MM.1S (cell line): ENCODE measurements around the gene PPIB.

Experiments used
- DNase-seq: peaks from one replicate; pipeline ENCODE4 v3.0.0-alpha.2; 2015
- H2AFZ ChIP-seq: fragments of 300-600 bp; sonication (generic); 2 replicates; pipeline ENCODE4 v1.6.0; 2016; ENCODE audit warnings: antibody characterized with exemption, low read length
- H3F3A ChIP-seq: fragments of 300-600 bp; sonication (generic); 2 replicates; pipeline ENCODE4 v1.6.1; 2016; ENCODE audit warnings: mild to moderate bottlenecking, antibody characterized with exemption, low read length, moderate library complexity, mixed read lengths; ENCODE audit not compliant: insufficient read depth
- H3K27ac ChIP-seq: fragments of 300-600 bp; sonication (generic); 2 replicates; pipeline ENCODE4 v1.5.1; 2016; ENCODE audit warnings: mild to moderate bottlenecking, low read length
- H3K27me3 ChIP-seq: fragments of 300-600 bp; sonication (generic); replicated peaks from 2 replicates; pipeline ENCODE4 v1.6.0; 2016; ENCODE audit warnings: low read length; ENCODE audit not compliant: insufficient read depth
- H3K36me3 ChIP-seq: fragments of 300-600 bp; sonication (generic); replicated peaks from 2 replicates; pipeline ENCODE4 v1.6.1; 2016; ENCODE audit warnings: mild to moderate bottlenecking, low read length, mixed read lengths; ENCODE audit not compliant: insufficient read depth
- H3K4me1 ChIP-seq: fragments of 300-600 bp; sonication (generic); 2 replicates; pipeline ENCODE4 v1.6.1; 2016; ENCODE audit warnings: low read length, mixed read lengths
- H3K4me2 ChIP-seq: fragments of 300-600 bp; sonication (generic); 2 replicates; pipeline ENCODE4 v1.6.0; 2016; ENCODE audit warnings: low read depth, low read length
- H3K4me3 ChIP-seq: fragments of 300-600 bp; sonication (generic); 2 replicates; pipeline ENCODE4 v1.5.1; 2016; ENCODE audit warnings: low read length, mixed read lengths
- H3K79me2 ChIP-seq: fragments of 300-600 bp; sonication (generic); 2 replicates; pipeline ENCODE4 v1.6.1; 2016; ENCODE audit warnings: mixed run types, low read length, mixed read lengths
- H3K9ac ChIP-seq: fragments of 300-600 bp; sonication (generic); 2 replicates; pipeline ENCODE4 v1.6.1; 2016; ENCODE audit warnings: low read length, mixed read lengths
- H3K9me2 ChIP-seq: fragments of 300-600 bp; sonication (generic); replicated peaks from 2 replicates; pipeline ENCODE4 v1.6.1; 2016; ENCODE audit warnings: mild to moderate bottlenecking, low read length, mixed read lengths; ENCODE audit not compliant: insufficient read depth
- H3K9me3 ChIP-seq: fragments of 300-600 bp; sonication (generic); replicated peaks from 2 replicates; pipeline ENCODE4 v1.6.1; 2016; ENCODE audit warnings: mild to moderate bottlenecking, low read length, mixed read lengths; ENCODE audit not compliant: insufficient read depth
- H4K20me1 ChIP-seq: fragments of 300-600 bp; sonication (generic); 2 replicates; pipeline ENCODE4 v1.6.1; 2016; ENCODE audit warnings: mild to moderate bottlenecking, low read length, moderate library complexity, mixed read lengths; ENCODE audit not compliant: insufficient read depth
- EZH2 ChIP-seq: fragments of 300-600 bp; sonication (generic); optimal IDR thresholded peaks from 2 replicates; pipeline ENCODE3; 2017; ENCODE audit warnings: low read depth, mild to moderate bottlenecking, antibody characterized with exemption, low read length, mixed read lengths
- EZH2phosphoT487 ChIP-seq: fragments of 300-600 bp; sonication (generic); IDR thresholded peaks from 2 replicates; pipeline ENCODE4 v1.6.1; 2018; ENCODE audit warnings: antibody characterized with exemption, low read length
- TF ChIP-seq, protein P1 (sequence below): fragments of 300-600 bp; sonication (generic); IDR thresholded peaks from 2 replicates; pipeline ENCODE4 v1.5.1; 2016; ENCODE audit warnings: antibody characterized with exemption, low read length, mixed read lengths

Gene PPIB

DNA sequence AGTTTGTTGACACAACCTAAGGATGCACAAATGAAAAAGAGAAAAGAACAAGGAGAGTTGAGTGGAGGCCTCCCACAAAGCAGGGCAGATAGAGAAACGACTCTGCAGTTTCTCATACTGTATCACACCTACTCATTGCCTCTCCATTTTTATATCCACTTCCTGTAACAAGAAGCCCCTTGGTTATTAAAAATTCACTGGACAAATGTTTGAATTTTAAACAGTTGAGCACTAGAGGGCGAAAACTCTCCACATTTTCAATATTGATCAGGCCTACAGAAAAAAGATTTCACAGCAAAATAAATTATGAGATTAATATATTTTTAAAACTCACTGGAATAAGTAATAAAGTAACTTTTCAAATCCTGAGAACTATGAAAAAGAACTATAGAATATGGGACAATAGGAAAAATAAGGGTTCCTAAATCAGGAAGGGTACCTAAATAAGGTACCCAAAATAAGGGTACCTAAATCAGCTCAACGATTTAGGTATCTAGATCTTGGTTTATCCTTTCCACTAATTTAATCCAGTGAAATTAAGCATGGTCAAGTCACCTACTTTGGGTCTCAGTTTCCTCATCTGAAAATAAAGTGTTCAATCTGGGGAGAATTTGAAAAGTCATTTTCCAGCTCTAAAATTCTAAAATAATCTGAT, 47.0 kb upstream of the PPIB start:
- Histone ChIP-seq H3K36me3 (no peaks in the 10 kb centered on the region), H3K4me2 (no peak overlapping the region)

GRCh38 chr15:64205202-64205601, 42.4 kb upstream of the PPIB start:
- Histone ChIP-seq H3K4me3 (no peak overlapping the region), H3K79me2 (no peaks in the 10 kb centered on the region), H3K27me3 (no peaks in the 10 kb centered on the region), H3K9me2 (no peaks in the 10 kb centered on the region), H3K27ac (no peak overlapping the region), H3K4me1 (no peaks in the 10 kb centered on the region), H3F3A (no peaks in the 10 kb centered on the region), H3K9ac (no peak overlapping the region), H3K9me3 (no peaks in the 10 kb centered on the region), H3K4me2 (no peak overlapping the region), H3K36me3 (no peaks in the 10 kb centered on the region), H2AFZ (no peak overlapping the region), H4K20me1 (no peaks in the 10 kb centered on the region)
- TF ChIP-seq, protein P1, sequence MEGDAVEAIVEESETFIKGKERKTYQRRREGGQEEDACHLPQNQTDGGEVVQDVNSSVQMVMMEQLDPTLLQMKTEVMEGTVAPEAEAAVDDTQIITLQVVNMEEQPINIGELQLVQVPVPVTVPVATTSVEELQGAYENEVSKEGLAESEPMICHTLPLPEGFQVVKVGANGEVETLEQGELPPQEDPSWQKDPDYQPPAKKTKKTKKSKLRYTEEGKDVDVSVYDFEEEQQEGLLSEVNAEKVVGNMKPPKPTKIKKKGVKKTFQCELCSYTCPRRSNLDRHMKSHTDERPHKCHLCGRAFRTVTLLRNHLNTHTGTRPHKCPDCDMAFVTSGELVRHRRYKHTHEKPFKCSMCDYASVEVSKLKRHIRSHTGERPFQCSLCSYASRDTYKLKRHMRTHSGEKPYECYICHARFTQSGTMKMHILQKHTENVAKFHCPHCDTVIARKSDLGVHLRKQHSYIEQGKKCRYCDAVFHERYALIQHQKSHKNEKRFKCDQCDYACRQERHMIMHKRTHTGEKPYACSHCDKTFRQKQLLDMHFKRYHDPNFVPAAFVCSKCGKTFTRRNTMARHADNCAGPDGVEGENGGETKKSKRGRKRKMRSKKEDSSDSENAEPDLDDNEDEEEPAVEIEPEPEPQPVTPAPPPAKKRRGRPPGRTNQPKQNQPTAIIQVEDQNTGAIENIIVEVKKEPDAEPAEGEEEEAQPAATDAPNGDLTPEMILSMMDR = no peak
- TF ChIP-seq EZH2 (no peak), EZH2phosphoT487 (no peak)
- no peak for DNase-seq

More for the DNA sequence above, 47.0 kb upstream of the PPIB start:
- Histone ChIP-seq H3F3A (no peaks in the 10 kb centered on the region), H4K20me1 (no peaks in the 10 kb centered on the region), H3K9me3 (no peaks in the 10 kb centered on the region), H3K4me1 (no peaks in the 10 kb centered on the region), H2AFZ (no peak overlapping the region), H3K4me3 (no peak overlapping the region), H3K79me2 (no peaks in the 10 kb centered on the region), H3K27me3 (no peaks in the 10 kb centered on the region), H3K9ac (no peak overlapping the region), H3K27ac (no peak overlapping the region), H3K9me2 (no peaks in the 10 kb centered on the region)
- peak; percentile 33 for DNase-seq
- TF ChIP-seq EZH2phosphoT487 (no peak), EZH2 (no peak)
- TF ChIP-seq, protein P1 = peak; percentile 35

GRCh38 chr15:64197425-64197824, 34.6 kb upstream of the PPIB start:
- Histone ChIP-seq H3F3A (no peaks in the 10 kb centered on the region), H2AFZ (no peak overlapping the region), H3K4me2 (no peak overlapping the region), H3K27ac (no peak overlapping the region), H4K20me1 (no peaks in the 10 kb centered on the region), H3K79me2 (no peaks in the 10 kb centered on the region), H3K9ac (no peak overlapping the region), H3K36me3 (no peaks in the 10 kb centered on the region), H3K9me3 (no peaks in the 10 kb centered on the region), H3K27me3 (no peaks in the 10 kb centered on the region), H3K4me3 (no peak overlapping the region), H3K9me2 (no peaks in the 10 kb centered on the region), H3K4me1 (no peaks in the 10 kb centered on the region)
- TF ChIP-seq EZH2 (no peak), EZH2phosphoT487 (no peak)
- TF ChIP-seq, protein P1 = no peak
- DNase-seq = no peak
